GM10847 (cell line): ENCODE data around the gene ZBED3.

Source experiments
- POLR2A ChIP-seq: IDR thresholded peaks from 2 replicates; pipeline ENCODE4 v1.6.1; 2011; ENCODE audit not compliant: insufficient read length; ENCODE audit errors: extremely low read depth

Gene ZBED3

DNA sequence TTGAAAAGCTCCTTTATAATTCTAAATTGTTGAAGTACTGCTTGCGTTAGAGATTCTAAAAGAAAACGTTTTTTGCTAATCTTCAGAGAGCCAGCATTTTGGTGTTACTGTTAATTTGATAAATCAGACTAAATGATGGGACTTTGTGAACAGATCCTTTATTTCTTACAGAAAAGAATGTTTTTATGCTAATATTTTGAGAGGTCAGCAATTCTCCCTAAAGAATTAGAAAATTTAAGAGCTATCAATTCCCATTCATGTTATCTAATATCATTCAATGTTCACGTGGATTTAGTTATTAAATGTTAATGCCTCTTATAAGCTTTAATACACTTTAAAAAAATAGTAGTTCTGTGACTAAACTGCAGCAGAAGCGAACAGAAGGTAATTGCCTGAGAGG, 54.5 kb downstream of the ZBED3 start:
- TF ChIP-seq POLR2A, result no peak

- no peak for TF ChIP-seq POLR2A
Measured at GRCh38 chr5:77031891-77032290, 55.2 kb downstream of the ZBED3 start.

GRCh38 chr5:77030097-77031071, 56.7 kb downstream of the ZBED3 start, which contains the start of gene AGGF1:
Gene AGGF1 (plus strand): TSS chr5:77030404. CDS start chr5:77030767, 363 bp downstream.
- TF ChIP-seq POLR2A, result peak; percentile 82

GRCh38 chr5:77029376-77029885, 57.7 kb downstream of the ZBED3 start:
- no peak for TF ChIP-seq POLR2A

- no peak for TF ChIP-seq POLR2A
Measured at GRCh38 chr5:77028631-77029375, 58.3 kb downstream of the ZBED3 start.

DNA sequence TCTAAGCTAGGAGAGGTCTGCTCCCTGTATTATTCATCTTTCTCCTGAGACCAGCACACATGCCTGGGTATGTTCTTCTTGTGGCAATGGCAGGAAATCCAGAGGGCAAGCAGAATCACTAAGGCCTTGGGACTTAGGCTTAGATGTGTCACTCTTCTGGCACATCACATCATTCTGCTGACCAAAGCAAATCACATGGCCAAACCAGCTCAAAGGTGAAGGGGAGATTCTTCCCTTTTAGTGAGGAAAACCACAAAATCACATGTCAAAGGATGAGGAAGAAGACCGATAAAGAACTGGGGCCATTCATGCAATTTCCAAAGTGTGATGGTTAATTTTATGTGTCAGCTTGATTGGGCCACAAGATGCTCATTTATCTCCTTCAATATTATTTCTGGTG, 62.6 kb downstream of the ZBED3 start:
- TF ChIP-seq POLR2A, result no peak

DNA sequence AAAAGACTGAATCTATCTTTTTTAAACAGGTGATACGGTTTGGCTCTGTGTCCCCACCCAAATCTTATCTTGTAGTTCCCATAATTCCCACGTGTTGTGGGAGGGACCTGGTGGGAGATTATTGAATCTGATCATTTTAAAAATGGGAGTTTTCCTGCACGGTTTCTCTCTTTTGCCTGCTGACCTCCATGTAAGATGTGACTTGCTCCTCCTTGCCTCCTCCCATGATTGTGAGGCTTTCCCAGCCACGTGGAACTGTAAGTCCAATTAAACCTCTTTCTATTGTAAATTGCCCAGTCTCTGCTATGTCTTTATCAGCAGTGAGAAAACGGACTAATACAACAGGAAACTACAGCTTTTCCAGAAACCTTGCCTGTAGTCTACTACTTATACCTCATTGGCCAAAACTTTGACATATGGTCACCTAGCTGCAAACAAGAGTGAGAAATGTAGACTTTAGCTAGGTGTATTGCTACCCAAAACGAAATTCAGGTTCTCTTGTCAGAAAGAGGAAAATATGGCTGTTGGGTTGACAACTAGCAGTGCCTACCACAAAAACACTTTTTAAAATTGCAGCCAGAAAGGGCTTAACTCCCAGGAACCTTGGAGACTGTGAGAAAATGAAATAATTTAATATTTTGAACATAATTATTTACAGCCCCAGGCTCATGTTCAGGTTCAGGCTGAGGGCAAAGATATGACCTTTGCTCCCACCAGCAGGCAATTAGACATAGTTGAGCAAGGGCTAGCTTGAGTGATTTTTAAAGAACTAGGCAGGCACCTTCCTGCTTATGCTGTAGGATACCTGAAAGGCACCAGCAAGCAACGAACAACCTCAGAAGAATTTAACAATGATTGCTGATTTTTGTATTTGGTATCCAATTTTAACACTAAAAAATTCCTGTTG, 64.3 kb downstream of the ZBED3 start:
- TF ChIP-seq POLR2A, result no peak
